PC-9 (cell line): Measurements from ENCODE around the gene RPGRIP1L.

Experiments
- CTCF ChIP-seq: fragments of 200-600 bp; sonication (generic); conservative IDR thresholded peaks from 2 replicates; pipeline ENCODE4 v1.6.1; 2017; ENCODE audit warnings: mixed run types, antibody characterized with exemption, mild to moderate bottlenecking, moderate library complexity
- EZH2 ChIP-seq: fragments of 200-600 bp; sonication (generic); IDR thresholded peaks from 2 replicates; pipeline ENCODE4 v1.8.0; 2017; ENCODE audit warnings: antibody characterized with exemption, low read depth

GRCh38 chr16:53737552-53737951 is 33.9 kb upstream of the RPGRIP1L start:
- TF ChIP-seq CTCF (no peak), EZH2 (no peak)
